Keratinocyte (primary cell): ENCODE data around the gene TUBB4B. TPM values are rescaled to one million over a fixed set of nuclear protein-coding genes. Genes with fewer than 3 reads are reported as not detected.
A peak's percentile ranks its signal among the peaks of the same experiment; 100 is the strongest.

ENCODE experiments used
- DNase-seq: peaks from one replicate; pipeline ENCODE4 v3.0.0-alpha.2; 2011; ENCODE audit warnings: low read depth, missing footprints, low spot score
- FAIRE-seq: peaks from 2 replicates; lab custom pipeline; 2011; peaks lifted over from hg19 to GRCh38; lab: Jason Lieb, UNC
- H2AFZ ChIP-seq: 2 replicates; pipeline ENCODE4 v1.6.0; 2012; ENCODE audit warnings: low read length, control low read depth, inconsistent platforms; ENCODE audit not compliant: control insufficient read depth
- H3K27ac ChIP-seq: 2 replicates; pipeline ENCODE4 v1.5.1; 2011; ENCODE audit warnings: low read length; ENCODE audit not compliant: control insufficient read depth, insufficient read depth
- H3K27me3 ChIP-seq: 3 replicates; pipeline ENCODE4 v1.6.0; 2011; ENCODE audit warnings: low read length; ENCODE audit not compliant: control insufficient read depth, insufficient read depth; ENCODE audit errors: extremely low read depth
- H3K36me3 ChIP-seq, 2 experiments: 2 replicates in 1 of 2; 3 replicates in 1 of 2; pipeline ENCODE4 v1.5.1; 2011; ENCODE audit warnings: low read length in 2 of 2, mild to moderate bottlenecking in 1 of 2; ENCODE audit not compliant: control insufficient read depth in 2 of 2, insufficient read depth in 2 of 2; ENCODE audit errors: extremely low read depth in 1 of 2
- H3K4me1 ChIP-seq: 3 replicates; pipeline ENCODE4 v1.5.1; 2011; ENCODE audit warnings: low read length; ENCODE audit not compliant: control insufficient read depth, insufficient read depth; ENCODE audit errors: extremely low read depth
- H3K4me2 ChIP-seq: 3 replicates; pipeline ENCODE4 v1.6.0; 2011; ENCODE audit warnings: low read depth, low read length; ENCODE audit not compliant: control insufficient read depth, insufficient read depth; ENCODE audit errors: extremely low read depth
- H3K4me3 ChIP-seq, 3 experiments: fragments of 200-600 bp in 1 of 3; sonication (generic) in 1 of 3; 2 replicates in 2 of 3; 3 replicates in 1 of 3; pipeline ENCODE4 v1.5.1; 2011 to 2016; ENCODE audit warnings: low read length in 3 of 3, mild to moderate bottlenecking in 3 of 3, control low read depth in 2 of 3, inconsistent platforms in 1 of 3, low read depth in 1 of 3, mixed read lengths in 1 of 3, mixed run types in 1 of 3, moderate library complexity in 1 of 3; ENCODE audit not compliant: control insufficient read depth in 2 of 3, insufficient read depth in 2 of 3; ENCODE audit errors: extremely low read depth in 1 of 3
- H3K79me2 ChIP-seq: 2 replicates; pipeline ENCODE4 v1.6.0; 2012; ENCODE audit warnings: low read length; ENCODE audit not compliant: control insufficient read depth, insufficient read depth
- H3K9ac ChIP-seq: 3 replicates; pipeline ENCODE4 v1.6.0; 2011; ENCODE audit warnings: low read length; ENCODE audit not compliant: control insufficient read depth, insufficient read depth; ENCODE audit errors: extremely low read depth
- H3K9me1 ChIP-seq: 3 replicates; pipeline ENCODE4 v1.6.0; 2011; ENCODE audit warnings: low read length; ENCODE audit not compliant: control insufficient read depth, insufficient read depth; ENCODE audit errors: extremely low read depth
- H3K9me3 ChIP-seq: 2 replicates; pipeline ENCODE4 v1.5.1; 2012; ENCODE audit warnings: low read depth, low read length; ENCODE audit not compliant: control insufficient read depth
- H4K20me1 ChIP-seq: 3 replicates; pipeline ENCODE4 v1.6.0; 2011; ENCODE audit warnings: low read length; ENCODE audit not compliant: control insufficient read depth, insufficient read depth; ENCODE audit errors: extremely low read depth
- EZH2 ChIP-seq: IDR thresholded peaks from one replicate; pipeline ENCODE4 v1.6.1; 2012; ENCODE audit warnings: inconsistent platforms, mild to moderate bottlenecking, low read length, moderate library complexity
- dilution Hi-C: fragments of 300-500 bp; cut with MboI; formaldehyde crosslinking; loops from one replicate; pipeline ENCODE4 v1.7.0; 2020; ENCODE audit warnings: low sequenced_read_pairs; ENCODE audit not compliant: extremely low pct_ligation_motif_present
- polyA plus RNA-seq, 5 experiments: library from polyadenylated mRNA; depleted of rRNA in 3 of 5; stranded (reverse) in 3 of 5; stranded (forward) in 1 of 5; unstranded in 1 of 5; fragments of >200 nt; gene quantifications; 1 replicate in 1 of 5; 2 replicates in 3 of 5; 3 replicates in 1 of 5; pipeline versions ENCODE4 v1.2.1 to v1.2.3, GENCODE V29; 2011 to 2012; ENCODE audit warnings: missing spikeins in 2 of 5, low read depth in 1 of 5, low replicate concordance in 1 of 5
- TF ChIP-seq, protein P1 (sequence below), 3 experiments: IDR thresholded peaks in 1 of 3; conservative IDR thresholded peaks in 1 of 3; optimal IDR thresholded peaks in 1 of 3; 2 replicates in 2 of 3; 3 replicates in 1 of 3; pipeline versions ENCODE3 to v1.5.1; 2011; ENCODE audit warnings: low read length in 3 of 3, mild to moderate bottlenecking in 3 of 3, moderate library complexity in 2 of 3, control low read depth in 1 of 3, inconsistent platforms in 1 of 3; ENCODE audit not compliant: insufficient read depth in 2 of 3; ENCODE audit errors: extremely low read depth in 1 of 3

The TUBB4B gene
- polyA plus RNA-seq, 1 donor (not counting 4 experiments of a cell fraction or from before 2014, with no cell fraction given): 440 TPM

- H3K4me2 ChIP-seq: no peak overlapping the region
- TF ChIP-seq, protein P1, sequence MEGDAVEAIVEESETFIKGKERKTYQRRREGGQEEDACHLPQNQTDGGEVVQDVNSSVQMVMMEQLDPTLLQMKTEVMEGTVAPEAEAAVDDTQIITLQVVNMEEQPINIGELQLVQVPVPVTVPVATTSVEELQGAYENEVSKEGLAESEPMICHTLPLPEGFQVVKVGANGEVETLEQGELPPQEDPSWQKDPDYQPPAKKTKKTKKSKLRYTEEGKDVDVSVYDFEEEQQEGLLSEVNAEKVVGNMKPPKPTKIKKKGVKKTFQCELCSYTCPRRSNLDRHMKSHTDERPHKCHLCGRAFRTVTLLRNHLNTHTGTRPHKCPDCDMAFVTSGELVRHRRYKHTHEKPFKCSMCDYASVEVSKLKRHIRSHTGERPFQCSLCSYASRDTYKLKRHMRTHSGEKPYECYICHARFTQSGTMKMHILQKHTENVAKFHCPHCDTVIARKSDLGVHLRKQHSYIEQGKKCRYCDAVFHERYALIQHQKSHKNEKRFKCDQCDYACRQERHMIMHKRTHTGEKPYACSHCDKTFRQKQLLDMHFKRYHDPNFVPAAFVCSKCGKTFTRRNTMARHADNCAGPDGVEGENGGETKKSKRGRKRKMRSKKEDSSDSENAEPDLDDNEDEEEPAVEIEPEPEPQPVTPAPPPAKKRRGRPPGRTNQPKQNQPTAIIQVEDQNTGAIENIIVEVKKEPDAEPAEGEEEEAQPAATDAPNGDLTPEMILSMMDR (optimal IDR thresholded peaks at IDR 0.05 in 1 of 3, IDR thresholded peaks at IDR 0.05 in 1 of 3, conservative IDR thresholded peaks at IDR 0.05 in 1 of 3; ENCODE audit: extremely low read depth in 1 of 3, insufficient read depth in 2 of 3, low read length in 3 of 3): no peak
- TF ChIP-seq EZH2: no peak
- H3K36me3 ChIP-seq: peaks cover 9 to 13% of the 10 kb centered on the region in 2 experiments
- peaks cover 3% of the 10 kb centered on the region for H3K9me1 ChIP-seq
- peaks cover 37% of the 10 kb centered on the region for H3K4me1 ChIP-seq
- peaks cover 3% of the 10 kb centered on the region for H3K27me3 ChIP-seq
- no peak overlapping the region for H2AFZ ChIP-seq
- FAIRE-seq: no peak
- dilution Hi-C loops: no loop called here
- H3K27ac ChIP-seq: no peak overlapping the region
- H3K79me2 ChIP-seq: peaks cover 17% of the 10 kb centered on the region
- no peak overlapping the region for H3K9ac ChIP-seq
- no peak for DNase-seq
- H3K4me3 ChIP-seq: no peak overlapping the region
- no peaks in the 10 kb centered on the region for H3K9me3 ChIP-seq
- H4K20me1 ChIP-seq: peaks cover 7% of the 10 kb centered on the region
Observed at GRCh38 chr9:137193771-137194170, 47.3 kb upstream of the TUBB4B start.

- no peak overlapping the region for H2AFZ ChIP-seq
- H3K4me3 ChIP-seq: peak overlapping the region in 1 of 3 experiments; percentile 12
- TF ChIP-seq, protein P1 (optimal IDR thresholded peaks at IDR 0.05 in 1 of 3, IDR thresholded peaks at IDR 0.05 in 1 of 3, conservative IDR thresholded peaks at IDR 0.05 in 1 of 3; ENCODE audit: extremely low read depth in 1 of 3, insufficient read depth in 2 of 3, low read length in 3 of 3): no peak
- TF ChIP-seq EZH2: no peak
- dilution Hi-C loops: no loop called here
- peak overlapping the region; percentile 28 for H3K9ac ChIP-seq
- peak overlapping the region; percentile 74 for H3K4me2 ChIP-seq
- peaks cover 7% of the 10 kb centered on the region for H4K20me1 ChIP-seq
- H3K79me2 ChIP-seq: peaks cover 17% of the 10 kb centered on the region
- H3K9me1 ChIP-seq: peaks cover 3% of the 10 kb centered on the region
- peaks cover 3% of the 10 kb centered on the region for H3K27me3 ChIP-seq
- peaks cover 9 to 13% of the 10 kb centered on the region in 2 experiments for H3K36me3 ChIP-seq
- FAIRE-seq (no peak), DNase-seq (no peak)
- no peak overlapping the region for H3K27ac ChIP-seq
- H3K4me1 ChIP-seq: peaks cover 38% of the 10 kb centered on the region
- no peaks in the 10 kb centered on the region for H3K9me3 ChIP-seq
Observed at GRCh38 chr9:137194388-137194787, 46.7 kb upstream of the TUBB4B start.
